ENCODE data around the gene DCAF15.
A peak's percentile ranks its signal among the peaks of the same experiment; 100 is the strongest.

The DCAF15 gene

DNA sequence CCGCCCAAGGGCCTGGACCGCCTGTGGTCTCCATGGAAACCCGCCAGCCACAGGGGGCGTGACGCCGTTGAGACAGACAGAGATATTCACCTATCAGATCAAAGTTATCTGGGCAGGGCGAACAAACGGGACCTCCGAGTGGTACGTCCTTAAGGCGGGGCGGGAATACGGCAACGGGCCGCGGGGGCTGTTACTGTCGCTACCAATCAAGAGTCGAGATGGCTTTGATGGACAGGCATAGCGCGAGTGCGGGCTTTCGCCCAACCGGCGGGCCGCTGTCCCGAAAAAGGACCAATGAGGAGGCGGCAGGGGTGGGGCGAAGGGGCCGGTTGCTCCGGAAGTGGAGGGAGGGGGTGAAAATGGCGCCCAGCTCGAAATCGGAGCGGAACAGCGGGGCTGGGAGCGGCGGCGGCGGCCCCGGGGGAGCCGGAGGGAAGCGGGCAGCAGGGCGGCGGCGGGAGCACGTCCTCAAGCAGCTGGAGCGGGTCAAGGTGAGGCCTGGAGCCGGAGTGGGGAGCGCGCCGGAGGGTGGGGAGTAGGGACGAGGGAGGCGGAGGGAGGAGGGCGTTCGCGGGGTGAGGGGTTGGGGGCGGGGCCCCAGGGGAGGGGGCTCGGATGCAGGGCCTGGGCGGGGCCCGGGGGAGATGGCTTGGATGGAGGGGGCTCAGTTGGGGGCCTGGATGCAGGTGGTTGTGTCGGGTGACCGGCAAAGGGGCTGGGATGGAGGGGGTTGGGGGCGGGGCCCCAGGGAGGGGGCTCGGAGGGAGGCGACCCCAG is at the start of gene DCAF15:
TSS of gene DCAF15 (plus strand) at position 356 of the 777 bp plus-strand sequence. CDS start at position 360, 4 bp downstream.
- Histone ChIP-seq H3K36me3 (replicated peaks; ENCODE audit: low read depth, low read length) (peaks cover 22% of the 10 kb centered on the region), H2AFZ (ENCODE audit: low read depth, low read length) (peak within 1 kb of the TSS; percentile 96)

DNA sequence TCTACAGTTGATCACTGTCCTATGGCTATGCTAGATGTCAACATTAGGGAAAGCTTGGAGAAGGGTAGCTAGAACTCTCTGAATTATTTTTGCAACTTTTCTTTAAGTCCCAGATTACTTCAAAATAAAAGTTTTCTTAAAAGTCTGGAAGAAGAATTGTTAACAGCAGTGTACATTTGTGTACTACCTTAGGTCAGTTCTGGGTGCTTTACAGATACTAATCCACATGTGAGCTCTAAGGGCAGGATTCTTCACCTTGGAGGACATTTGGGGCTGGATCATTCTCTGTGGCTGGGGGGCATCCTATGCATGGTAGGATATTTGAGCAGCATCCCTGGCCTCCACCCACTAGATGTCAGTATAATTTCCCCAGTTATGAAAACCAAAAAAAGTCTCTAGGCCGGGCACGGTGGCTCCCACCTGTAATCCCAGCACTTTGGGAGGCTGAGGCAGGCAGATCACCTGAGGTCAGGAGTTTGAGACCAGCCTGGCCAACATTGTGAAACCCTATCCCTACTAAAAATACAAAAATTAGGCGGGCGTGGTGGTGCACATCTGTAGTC is 49.2 kb upstream of the DCAF15 start:
- Histone ChIP-seq H3K79me2 (ENCODE audit: low read length) (0 out of 2 replicates have a peak, but pooled peaks cover 5% of the 10 kb centered on the region), H2AFZ (ENCODE audit: low read depth, low read length) (peak overlapping the region; percentile 74), H3K27ac (ENCODE audit: low read length) (no peak overlapping the region), H3K4me1 (ENCODE audit: low read length) (peaks cover 11% of the 10 kb centered on the region), H3K9ac (ENCODE audit: low read length) (no peak overlapping the region), H3K9me3 (ENCODE audit: insufficient read depth, low read length) (no peaks in the 10 kb centered on the region), H3K36me3 (replicated peaks; ENCODE audit: low read depth, low read length) (no peaks in the 10 kb centered on the region), H3K27me3 (ENCODE audit: low read depth, low read length) (no peaks in the 10 kb centered on the region), H4K20me1 (ENCODE audit: insufficient read depth, low read length) (no peaks in the 10 kb centered on the region), H3K4me3 (ENCODE audit: low read length) (no peak overlapping the region), H3K4me2 (ENCODE audit: low read length) (no peak overlapping the region)
- TF ChIP-seq EZH2phosphoT487 (IDR thresholded peaks at IDR 0.05; ENCODE audit: low read depth) (no peak), CTCF (IDR thresholded peaks at IDR 0.05; ENCODE audit: low read depth, low read length) (peak; percentile 64)

More for the DNA sequence above, at the start of gene DCAF15:
- peak within 1 kb of the TSS; percentile 56 for H3K27ac ChIP-seq (ENCODE audit: low read length)
- TF ChIP-seq CTCF (IDR thresholded peaks at IDR 0.05; ENCODE audit: low read depth, low read length) = no peak
- no peak for TF ChIP-seq EZH2phosphoT487 (IDR thresholded peaks at IDR 0.05; ENCODE audit: low read depth)
- H3K4me2 ChIP-seq (ENCODE audit: low read length) = peak within 1 kb of the TSS; percentile 95
- H3K9me3 ChIP-seq (ENCODE audit: insufficient read depth, low read length) = no peaks in the 10 kb centered on the region
- H4K20me1 ChIP-seq (ENCODE audit: insufficient read depth, low read length) = peaks cover 10% of the 10 kb centered on the region
- H3K79me2 ChIP-seq (ENCODE audit: low read length) = peaks cover 17% of the 10 kb centered on the region
- peak within 1 kb of the TSS; percentile 82 for H3K9ac ChIP-seq (ENCODE audit: low read length)
- H3K27me3 ChIP-seq (ENCODE audit: low read depth, low read length) = no peaks in the 10 kb centered on the region
- H3K4me3 ChIP-seq (ENCODE audit: low read length) = peak within 1 kb of the TSS; percentile 94
- H3K4me1 ChIP-seq (ENCODE audit: low read length) = peaks cover 12% of the 10 kb centered on the region

GRCh38 chr19:13905634-13906520 is 46.4 kb upstream of the DCAF15 start, which contains the start of the genes BRME1 and CC2D1A:
Gene BRME1 (minus strand): TSS chr19:13906117. CDS start chr19:13904892, 1,225 bp downstream.
Gene CC2D1A (plus strand): TSS chr19:13906201. CDS start chr19:13906442, 241 bp downstream.
- Histone ChIP-seq H3K36me3 (replicated peaks; ENCODE audit: low read depth, low read length) (peaks cover 9% of the 10 kb centered on the region), H3K4me2 (ENCODE audit: low read length) (peak within 1 kb of the TSS; percentile 96), H3K27ac (ENCODE audit: low read length) (peak within 1 kb of the TSS; percentile 36), H4K20me1 (ENCODE audit: insufficient read depth, low read length) (no peaks in the 10 kb centered on the region), H3K9me3 (ENCODE audit: insufficient read depth, low read length) (no peaks in the 10 kb centered on the region), H3K79me2 (ENCODE audit: low read length) (0 out of 2 replicates have a peak, but pooled peaks cover 5% of the 10 kb centered on the region), H2AFZ (ENCODE audit: low read depth, low read length) (peak within 1 kb of the TSS; percentile 92), H3K4me1 (ENCODE audit: low read length) (peaks cover 11% of the 10 kb centered on the region), H3K27me3 (ENCODE audit: low read depth, low read length) (no peaks in the 10 kb centered on the region), H3K4me3 (ENCODE audit: low read length) (peak within 1 kb of the TSS; percentile 90), H3K9ac (ENCODE audit: low read length) (peak within 1 kb of the TSS; percentile 83)
- TF ChIP-seq CTCF (IDR thresholded peaks at IDR 0.05; ENCODE audit: low read depth, low read length) (no peak), EZH2phosphoT487 (IDR thresholded peaks at IDR 0.05; ENCODE audit: low read depth) (no peak)

Measured in OCI-LY3 (cell line).